AG20443 (cell line): ENCODE measurements around the gene KCNK18.
"Not testable (repeated sequence)": the region's sequence is repeated elsewhere in the genome, so short reads cannot be mapped to it uniquely, and the experiment has no call there.

Experiments
- DNase-seq: peaks from one replicate; pipeline ENCODE4 v3.0.0; 2012; ENCODE audit warnings: low spot score, mixed read lengths

Gene KCNK18

DNA sequence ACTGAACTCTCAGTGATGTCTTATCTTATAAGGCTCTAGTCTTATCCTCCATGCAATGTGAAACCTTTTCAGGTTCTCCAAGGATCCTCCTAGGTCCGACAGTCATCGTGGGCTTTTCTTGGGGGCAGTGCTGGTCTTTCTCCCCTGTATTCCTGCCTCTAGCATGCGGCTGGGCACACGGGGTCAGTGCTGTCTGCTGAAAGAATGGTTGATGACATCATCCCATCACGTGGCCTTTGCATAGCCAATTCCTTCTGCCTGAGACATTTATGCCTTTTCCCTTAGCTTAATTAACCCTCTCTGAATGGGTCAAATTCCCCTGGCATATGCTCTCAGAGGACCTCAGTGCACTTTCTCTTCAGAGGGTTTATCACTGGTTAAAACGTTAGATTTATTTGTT is 27.0 kb upstream of the KCNK18 start:
- no peak for DNase-seq

DNA sequence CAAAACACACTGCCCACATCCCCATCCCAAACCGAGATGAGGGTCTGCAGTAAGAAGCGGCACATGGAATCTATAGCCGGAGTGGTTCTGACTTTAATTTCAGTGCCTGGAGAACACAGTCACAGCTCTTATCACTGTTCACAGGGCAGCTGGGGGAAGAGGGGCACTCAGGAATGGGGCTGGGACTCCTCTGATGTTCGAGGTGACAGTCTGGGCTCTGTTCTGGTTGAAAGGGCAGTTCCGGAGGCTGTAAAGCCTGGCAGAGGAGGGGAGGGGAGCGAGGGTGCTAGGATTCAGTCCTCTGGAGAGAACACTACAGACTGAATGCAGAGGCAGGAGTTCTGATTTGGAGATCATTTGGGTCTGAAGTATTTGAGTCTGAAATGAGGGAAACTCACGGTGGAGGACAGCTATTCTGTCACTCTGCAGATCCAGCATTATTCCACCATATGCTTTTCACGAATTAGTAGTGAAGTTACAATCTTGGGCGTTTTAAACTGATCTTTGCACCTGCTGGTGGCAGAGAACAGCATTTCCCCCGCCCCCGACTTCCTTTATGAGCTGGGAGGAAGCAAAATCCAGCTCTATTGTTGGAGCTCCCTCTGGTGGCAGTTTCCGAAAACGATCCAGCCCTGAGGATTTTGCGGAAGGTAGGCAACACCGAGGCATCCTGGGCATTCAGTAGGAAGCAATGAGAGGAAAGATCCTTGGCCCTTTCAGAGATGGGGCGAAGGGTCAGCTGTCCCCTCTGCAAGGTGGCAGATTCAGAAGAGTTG is 22.7 kb upstream of the KCNK18 start:
- DNase-seq: peak; percentile 83

DNA sequence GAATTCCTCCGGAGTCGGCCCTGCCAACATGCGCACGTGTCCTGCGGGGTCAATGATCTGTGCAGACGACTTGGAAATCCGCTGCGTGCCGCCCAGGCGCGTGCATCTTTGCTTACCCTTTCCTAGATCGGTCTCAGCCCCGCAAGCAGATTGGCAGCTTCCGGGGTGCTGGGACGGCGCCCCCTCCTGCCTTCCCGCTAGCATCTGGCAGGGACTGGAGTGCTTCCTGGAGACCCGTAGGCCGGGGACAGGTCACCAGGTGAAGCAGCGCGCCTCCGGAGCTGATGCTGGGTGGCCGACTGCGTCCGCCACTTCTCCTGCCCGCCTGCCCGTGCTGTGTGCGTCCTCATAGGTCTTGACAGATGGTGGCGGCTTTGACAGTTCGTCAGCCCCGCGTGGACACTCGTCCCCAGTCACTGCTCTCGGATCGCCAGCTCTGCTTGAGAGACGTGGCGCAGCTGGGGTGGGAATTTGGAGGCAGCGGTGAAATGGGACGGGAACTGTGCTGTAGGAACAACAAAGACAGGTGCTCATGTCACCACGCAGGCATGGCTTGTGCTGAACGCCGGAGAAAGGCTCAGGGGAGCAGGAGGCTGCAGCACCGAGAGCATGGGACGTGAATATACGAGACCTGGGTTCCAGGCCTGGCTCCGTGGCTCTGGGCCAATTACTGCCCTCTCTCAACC is 21.9 kb upstream of the KCNK18 start:
- DNase-seq: no peak

DNA sequence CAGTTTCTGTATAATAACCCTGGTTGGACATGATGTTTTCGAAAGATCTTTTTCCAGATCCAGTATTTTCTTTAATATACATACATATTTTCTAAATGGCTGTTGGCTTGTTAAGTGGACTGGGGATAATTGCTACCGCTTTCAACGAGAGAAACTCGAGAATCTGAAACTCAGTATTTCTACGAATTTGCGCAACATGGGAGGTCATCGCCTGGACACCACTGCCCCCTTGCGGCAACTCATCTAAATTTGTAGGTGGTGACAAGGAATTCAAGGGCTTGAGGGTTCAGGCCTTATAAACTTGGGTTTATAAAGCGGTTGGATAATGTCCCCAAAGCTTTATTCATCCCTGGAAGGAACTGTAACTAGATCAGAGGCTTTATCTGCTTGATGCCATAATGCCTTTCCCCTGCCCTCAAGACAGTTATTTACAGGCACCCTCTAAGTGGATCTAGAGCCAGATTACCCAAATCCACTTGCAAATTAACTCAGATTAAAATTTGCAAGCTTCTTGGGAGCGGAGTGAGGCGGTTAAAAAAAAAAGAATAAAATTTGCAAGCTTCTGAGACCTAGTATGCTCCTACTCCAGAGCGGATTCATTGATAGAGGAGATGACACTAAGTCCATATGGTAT is 21.3 kb upstream of the KCNK18 start:
- peak; percentile 85 for DNase-seq

DNA sequence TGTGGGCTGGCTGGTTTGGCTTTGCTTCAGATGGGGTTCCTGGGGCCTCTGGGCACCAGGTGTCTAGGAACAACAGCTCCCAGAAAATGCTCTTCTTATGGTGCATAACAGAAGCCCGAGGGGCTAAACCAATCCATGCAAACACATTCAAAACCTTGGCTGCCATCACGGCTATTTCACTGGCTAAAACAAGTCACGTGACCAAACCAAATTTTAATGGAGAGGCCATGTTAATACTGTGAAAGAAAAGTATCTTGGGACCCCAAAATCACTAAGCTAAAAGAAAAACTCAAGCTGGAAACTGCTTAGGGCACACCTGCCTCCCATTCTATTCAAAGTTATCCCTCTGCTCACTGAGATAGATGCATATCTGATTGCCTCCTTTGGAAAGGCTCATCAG is 19.1 kb upstream of the KCNK18 start:
- no peak for DNase-seq

DNA sequence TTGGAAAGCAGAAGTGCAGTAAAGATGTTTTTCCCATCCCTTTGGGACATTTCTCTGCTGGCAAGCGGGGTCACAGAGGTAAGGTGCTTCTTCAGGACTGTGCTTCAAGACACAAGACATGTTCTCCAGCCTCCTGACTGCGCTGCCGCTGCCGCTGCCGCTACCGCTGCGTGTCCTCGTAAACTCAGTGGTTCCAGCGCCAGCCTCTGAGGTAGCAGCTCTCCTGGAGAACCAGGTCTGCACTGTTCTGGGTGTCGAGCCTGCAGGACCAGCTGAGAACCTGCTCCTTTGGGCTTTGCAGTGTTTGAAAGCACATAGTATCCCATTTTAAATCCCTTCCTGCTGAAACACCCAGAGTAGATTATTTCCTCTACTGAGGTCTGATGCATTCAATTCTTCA is 13.0 kb upstream of the KCNK18 start:
- DNase-seq: no peak

DNA sequence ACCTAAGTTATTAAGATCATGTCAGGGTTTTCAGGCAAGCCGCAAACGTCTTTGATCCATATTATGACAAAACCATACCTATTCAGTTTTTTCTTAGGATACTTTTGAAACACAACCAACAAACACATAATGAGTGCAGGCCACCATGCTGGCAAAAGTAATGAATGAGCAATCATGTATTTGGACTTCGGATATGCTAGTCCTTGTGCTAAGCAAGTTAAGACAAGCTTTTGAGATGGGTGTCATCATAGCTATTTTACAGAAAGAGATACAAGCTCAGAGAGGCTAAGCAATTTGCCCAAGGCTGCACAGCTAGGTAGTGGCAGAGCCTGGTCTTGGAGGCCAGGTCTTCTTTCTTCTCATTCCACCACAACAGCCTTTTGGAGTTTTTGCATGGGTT is 12.5 kb upstream of the KCNK18 start:
- no peak for DNase-seq

DNA sequence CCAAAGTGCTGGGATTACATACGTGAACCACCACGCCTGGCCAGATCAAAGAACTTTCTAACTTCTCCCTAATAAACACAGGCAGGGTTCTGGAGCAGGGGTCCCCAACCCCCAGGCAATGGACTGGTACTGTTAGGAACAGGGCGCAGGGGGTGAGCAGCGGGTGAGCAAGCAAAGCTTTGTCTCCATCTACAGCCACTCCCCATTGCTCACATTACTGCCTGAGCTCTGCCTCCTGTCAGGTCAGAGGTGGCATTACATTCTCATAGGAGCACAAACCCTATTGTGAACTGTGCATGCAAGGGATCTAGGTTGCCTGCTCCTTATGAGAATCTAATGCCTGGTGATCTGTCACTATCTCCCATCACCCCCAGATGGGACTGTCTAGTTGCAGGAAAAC is 11.5 kb upstream of the KCNK18 start:
- DNase-seq: not testable (repeated sequence)

DNA sequence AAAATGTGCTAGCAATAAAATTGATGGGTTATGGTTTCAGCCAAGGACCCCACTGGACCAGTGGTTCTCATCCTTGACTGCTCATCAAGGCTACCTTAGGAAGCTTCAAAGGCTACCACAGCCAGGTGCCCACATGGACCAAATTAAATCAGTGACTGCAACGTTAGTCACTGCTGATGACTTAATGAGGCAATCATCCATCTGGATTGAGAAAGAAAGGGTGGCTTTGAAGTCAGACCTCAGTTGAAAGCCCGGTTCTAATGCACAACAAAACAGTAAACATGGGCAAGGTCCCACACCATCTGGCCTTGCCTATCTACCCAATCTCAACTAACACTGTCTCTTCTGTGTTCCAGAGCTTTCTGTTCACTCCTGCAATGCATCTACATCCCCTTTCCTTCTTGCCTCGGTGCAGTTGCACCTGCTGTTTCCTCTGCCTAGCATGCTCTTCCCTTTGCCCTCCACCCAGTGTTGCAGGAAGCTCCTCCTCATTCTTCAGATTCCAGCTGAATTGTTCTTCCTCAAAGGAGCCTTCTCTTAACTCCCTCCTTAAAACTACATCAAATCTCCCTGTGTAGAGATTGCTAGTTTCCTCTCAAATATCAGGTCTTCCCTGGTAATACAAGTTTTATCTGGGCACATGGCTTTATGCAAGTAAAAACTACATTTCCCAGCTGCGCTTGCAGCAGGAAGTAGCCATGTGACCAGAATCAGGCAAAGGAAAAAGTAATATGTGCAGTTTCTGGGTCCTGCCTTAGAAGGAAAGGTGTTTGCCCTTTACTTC is 10.3 kb upstream of the KCNK18 start:
- DNase-seq: peak; percentile 49

DNA sequence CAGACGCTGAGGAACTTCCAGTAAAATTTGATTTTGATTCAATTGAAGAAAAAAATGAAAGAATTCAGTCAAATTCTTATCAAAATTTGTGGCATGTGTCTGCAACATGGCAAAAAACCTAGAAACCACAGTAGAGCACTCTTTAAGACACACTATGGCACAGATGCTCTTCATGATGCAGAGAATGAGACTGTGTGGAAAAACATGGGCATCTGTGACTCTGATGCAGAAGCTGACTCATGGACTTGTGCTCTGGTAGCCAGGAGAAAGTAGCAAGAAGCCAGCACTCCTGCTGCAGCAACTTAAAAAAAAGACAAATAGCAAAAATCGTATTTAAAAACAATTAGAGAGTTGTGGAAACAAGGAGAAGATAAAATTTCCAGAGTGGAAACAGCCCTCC is 8.9 kb upstream of the KCNK18 start:
- DNase-seq: peak; percentile 61

DNA sequence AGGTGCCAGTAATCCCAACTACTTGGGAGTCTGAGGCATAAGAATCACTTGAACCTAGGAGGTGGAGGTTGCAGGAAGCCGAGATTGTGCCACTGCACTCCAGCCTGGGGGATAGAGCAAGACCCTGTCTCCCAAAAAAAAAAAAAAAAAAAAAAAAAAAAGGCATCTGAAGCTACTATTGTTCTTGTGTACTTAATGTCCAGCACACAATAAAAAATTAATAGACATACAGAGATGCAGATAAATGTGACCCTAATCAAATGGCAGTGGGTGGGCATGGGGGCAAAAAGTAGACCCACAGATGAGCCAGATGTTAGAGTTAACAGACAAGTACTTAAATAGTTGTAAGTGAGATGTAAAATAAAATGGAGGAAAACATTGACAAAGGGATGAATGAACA is 7.7 kb upstream of the KCNK18 start:
- DNase-seq: no peak

DNA sequence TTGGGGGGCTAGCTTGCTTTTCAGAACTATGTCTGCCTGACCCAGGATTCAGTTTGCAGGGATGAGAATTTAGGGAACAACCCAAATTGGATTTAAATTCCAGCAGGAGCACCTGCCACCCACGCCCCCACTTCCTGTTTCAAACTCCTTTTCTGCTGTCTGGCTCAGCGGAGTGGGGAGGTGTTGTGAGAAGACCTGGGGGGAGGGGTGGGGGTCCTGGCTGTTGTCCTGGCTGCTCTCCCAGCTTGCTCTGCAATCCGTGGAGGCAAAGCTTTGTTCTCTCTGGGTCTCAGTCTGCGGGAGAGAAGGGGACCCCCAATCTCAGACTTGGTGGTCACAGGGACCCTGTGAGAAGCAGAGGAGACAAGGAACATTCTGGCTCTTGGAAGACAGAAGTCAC is 799 bp downstream of the KCNK18 start:
- DNase-seq: no peak

DNA sequence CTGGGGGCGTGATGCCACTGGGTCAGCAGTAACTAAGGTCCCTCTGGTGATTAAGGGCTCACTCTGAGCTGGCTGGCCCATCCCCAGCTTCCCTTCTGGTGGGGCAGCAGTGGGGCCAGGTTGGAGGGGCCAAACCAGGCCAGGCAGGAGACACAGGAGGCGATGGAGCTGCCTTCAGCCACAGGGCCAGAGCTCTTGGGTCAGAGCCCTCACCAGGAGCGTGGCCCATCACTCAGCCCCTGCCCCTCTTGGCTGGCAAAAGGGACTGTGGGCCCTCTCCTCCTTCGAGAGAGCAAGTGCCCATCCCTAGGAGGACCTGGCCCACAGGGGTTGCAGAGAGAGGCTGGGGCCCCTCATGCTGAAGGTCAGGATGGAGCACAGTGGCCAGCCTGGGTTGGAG is 4.5 kb downstream of the KCNK18 start:
- no peak for DNase-seq

DNA sequence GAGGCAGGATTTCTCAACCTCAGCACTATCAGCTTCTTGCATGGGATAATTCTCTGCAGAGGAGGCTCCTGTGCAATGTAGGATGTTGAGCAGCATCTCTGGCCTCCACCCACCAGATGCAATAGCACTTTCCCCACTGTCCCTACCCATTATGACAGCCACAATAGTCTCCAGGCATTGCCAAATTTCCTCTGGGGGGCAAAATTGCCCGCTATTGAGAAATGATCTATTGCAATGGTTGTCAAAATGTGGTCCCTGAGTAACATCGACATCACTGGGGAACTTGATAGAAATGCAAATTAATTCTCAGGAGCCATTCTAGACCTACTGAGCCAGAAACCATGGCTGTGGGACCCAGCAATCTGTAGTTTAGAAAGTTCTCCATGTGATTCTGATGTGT is 7.0 kb downstream of the KCNK18 start:
- no peak for DNase-seq

DNA sequence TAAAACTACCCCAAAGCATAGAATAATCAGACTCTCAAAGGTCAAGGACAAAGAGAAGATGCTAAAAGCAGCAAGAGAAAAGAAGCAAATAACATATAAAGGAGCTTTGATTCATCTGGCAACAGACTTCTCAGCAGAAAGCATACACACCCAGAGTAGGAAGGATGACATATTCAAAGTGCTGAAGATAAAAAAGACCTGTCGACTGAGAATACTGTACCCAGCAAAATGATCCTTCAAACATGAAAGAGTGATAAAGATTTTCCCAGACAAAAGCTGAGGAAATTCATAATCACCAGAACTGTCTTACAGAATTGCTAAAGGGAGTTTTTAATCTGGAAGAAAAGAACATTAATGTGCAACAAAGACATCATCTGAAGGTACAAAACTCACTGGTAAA is 14.9 kb downstream of the KCNK18 start:
- no peak for DNase-seq

DNA sequence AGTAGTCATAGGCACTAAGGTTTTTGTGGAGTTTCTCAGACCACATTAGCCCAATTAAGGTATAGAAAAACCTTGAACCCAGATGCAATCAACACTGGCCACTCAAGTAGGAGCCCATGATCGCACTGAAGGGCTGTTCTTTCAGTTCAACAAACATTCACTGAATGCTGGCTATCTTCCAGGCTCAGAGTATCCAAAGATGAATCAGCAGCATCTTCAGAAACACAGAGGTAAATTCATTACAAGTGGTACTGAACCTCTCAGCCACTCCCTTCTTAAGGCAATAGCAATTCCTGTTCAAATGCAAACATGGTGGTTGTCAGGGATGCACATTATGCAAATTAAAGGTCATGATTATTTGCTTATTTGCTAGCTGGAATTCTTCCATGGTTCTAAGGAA is 17.1 kb downstream of the KCNK18 start:
- no peak for DNase-seq

DNA sequence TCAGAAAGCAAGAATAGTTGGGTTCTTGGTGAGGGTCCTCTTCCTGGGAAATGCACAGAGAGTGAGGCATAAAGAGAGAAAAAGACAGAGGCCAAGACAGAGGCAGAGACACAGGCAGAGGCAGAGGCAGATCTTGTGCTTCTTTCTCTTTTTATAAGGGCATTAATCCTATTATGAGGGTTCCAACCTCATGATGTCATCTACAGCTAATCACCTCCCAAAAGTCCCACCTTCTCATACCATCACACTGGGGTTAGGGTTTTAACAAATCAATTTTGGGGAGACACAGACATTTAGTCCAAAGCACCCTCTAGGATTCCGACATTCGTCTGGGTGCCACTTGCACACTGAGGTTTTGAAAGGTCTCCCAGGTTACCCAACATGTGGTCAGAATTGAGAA is 17.8 kb downstream of the KCNK18 start:
- DNase-seq: no peak

DNA sequence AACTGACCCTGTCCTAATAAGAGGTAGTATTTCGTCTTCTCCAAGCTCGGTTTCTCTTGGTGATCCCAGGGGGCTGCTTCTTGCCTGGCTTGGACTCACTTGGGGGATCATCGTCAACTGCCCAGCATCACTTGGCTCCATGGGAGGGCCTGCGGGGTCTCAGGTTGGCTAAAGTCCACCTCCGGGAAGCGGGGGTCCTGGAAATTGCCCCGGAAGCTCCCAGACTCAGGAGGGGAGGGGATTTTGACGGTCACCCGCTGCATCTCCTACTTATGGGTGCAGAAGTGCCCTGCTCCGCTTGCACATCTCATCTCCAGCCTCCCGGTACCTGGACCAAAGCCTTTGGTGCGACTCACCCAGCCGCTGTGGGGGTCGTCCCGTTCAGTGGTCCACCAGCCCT is 18.7 kb downstream of the KCNK18 start:
- no peak for DNase-seq

DNA sequence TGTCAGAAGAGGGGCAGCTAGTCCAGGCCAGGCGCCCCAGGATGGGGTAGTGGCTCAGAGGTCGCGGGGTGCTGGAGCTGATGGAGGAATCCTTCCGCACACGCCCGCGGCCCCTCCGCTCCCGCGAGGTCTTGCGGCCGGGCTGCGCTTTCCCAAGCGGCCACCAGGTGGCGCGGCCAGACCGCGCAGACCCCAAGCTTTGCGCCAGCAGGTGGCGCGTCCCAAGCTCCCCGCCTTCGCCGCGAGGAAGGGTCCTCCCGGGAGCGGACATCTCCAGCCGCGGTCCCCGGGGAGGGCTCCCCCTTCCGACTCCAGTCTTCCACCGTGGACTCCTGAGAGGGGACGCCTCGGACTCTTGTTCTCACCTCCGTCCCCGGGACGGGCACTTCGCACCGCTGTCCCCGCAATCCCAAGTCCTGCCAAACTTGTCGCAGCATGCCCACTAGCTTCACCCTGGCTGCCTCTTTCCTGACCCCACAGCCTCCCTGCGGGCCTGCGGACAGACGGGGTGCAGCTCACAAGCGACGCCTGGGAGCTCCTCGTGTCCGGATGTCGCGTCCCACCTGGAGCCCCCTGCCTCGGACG is 19.4 kb downstream of the KCNK18 start:
- peak; percentile 94 for DNase-seq

DNA sequence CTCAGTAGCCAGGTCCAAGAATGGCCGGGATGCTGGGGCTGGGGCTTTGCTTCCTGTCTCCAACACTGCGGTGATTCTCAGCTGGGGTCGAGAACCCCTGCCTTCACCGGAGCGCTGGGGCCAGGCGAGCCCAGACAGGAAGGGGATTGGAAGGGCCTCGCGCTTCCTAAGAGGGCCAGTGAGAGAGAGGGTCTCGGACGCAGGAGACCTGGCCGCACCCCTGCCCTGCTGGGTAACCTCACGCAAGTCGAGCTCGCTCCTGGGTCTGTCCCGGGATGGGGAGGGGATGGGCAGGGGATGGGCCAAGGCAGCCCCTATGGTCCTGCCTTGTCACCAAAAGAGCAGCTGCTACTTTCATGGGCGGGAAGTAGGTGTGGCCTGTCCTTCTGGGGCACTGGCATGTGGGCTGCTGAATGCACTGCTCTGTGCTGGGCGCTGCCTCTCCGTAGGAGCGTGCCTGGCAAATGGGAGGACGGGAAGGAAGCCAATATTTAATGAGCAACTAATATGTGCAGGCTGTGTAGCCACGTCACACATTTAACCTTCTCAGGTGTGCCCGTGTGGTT is 20.0 kb downstream of the KCNK18 start:
- peak; percentile 63 for DNase-seq

DNA sequence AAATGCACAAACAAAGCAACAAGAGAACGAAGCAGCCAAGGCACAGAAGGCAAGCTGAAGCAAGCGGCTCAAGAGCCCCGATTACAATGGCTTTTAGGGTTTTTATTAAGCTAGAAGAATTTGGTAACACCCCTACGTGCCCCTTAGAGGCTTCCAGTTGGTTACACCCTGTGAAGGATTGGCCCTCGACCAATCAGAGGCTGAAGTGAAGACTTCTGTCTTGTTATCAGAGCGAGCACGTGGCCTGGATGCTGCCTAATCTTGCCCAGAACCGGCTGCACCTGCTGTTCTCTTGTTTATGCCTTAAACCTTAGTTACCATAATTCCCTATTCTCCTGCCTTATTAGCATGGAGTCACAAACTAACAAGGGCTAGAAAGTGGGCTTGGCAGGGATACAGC is 21.4 kb downstream of the KCNK18 start:
- DNase-seq: no peak

DNA sequence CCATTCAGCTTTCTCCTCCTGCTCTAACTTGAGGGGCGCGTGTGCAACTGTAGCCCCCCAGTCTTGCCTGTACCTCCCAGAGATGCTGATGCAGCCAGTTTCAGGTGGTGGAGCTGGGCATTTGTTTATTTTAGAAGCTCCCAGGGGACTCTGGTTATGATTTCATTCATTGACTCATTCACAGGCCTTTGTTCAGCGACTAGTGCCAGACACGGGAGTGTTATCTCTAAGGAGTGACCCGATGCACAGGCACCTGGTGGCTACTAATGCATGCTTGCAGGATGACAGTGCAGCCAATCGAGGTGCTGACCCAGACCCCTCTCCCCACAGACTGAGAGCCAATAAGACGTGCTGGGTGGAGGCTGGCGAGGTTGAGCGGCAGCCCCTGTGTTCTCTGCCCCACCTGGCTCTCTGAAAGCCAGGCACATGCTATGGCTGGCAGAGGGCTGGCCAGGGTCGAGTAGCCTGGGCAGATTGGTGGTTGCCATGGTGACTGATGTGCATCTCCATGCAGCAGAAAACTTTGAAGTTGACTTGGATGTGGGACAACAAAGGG is 23.9 kb downstream of the KCNK18 start:
- DNase-seq: no peak
